Measurements from ENCODE around the gene C9orf153. TPM values are rescaled to one million over a fixed set of nuclear protein-coding genes. Genes with fewer than 3 reads are reported as not detected.

The C9orf153 gene
- total RNA-seq, 2 donors from 2014 or later: 0.31 to 0.41 TPM

Other genes starting within 250 kb of the C9orf153 start
- 10 to 100 TPM in 1 of 2 donors, 1 to 10 TPM in 1; 7.5 to 10.5 TPM for gene GOLM1, start 160.1 kb downstream of the C9orf153 start, total RNA-seq
- 10 to 100 TPM; 46.7 to 55.6 TPM for gene ISCA1, start 22.9 kb upstream of the C9orf153 start, total RNA-seq
- 10 to 100 TPM; 13.0 to 14.3 TPM for gene TUT7, start 94.8 kb upstream of the C9orf153 start, total RNA-seq

All from left cardiac atrium (tissue), 2 donors.